SU-DHL-6 (cell line): Measurements from ENCODE around the gene PCDHGB3.

Experiments
- EZH2phosphoT487 ChIP-seq: fragments of 200-600 bp; sonication (generic), shearing (Covaris generic); conservative IDR thresholded peaks from 2 replicates; pipeline ENCODE4 v1.6.1; 2018; ENCODE audit warnings: mild to moderate bottlenecking, antibody characterized with exemption, low read length, moderate library complexity, mixed read lengths
- TF ChIP-seq, protein P1 (sequence below): fragments of 200-600 bp; sonication (generic); IDR thresholded peaks from one replicate; pipeline ENCODE4 v1.5.1; 2017; ENCODE audit warnings: antibody characterized with exemption, mild to moderate bottlenecking, low read length, moderate library complexity; ENCODE audit not compliant: insufficient read depth, poor library complexity, severe bottlenecking

- TF ChIP-seq, protein P1, sequence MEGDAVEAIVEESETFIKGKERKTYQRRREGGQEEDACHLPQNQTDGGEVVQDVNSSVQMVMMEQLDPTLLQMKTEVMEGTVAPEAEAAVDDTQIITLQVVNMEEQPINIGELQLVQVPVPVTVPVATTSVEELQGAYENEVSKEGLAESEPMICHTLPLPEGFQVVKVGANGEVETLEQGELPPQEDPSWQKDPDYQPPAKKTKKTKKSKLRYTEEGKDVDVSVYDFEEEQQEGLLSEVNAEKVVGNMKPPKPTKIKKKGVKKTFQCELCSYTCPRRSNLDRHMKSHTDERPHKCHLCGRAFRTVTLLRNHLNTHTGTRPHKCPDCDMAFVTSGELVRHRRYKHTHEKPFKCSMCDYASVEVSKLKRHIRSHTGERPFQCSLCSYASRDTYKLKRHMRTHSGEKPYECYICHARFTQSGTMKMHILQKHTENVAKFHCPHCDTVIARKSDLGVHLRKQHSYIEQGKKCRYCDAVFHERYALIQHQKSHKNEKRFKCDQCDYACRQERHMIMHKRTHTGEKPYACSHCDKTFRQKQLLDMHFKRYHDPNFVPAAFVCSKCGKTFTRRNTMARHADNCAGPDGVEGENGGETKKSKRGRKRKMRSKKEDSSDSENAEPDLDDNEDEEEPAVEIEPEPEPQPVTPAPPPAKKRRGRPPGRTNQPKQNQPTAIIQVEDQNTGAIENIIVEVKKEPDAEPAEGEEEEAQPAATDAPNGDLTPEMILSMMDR: no peak
- TF ChIP-seq EZH2phosphoT487: no peak
Measured at GRCh38 chr5:141393267-141393666, 23.2 kb downstream of the PCDHGB3 start.
